Ishikawa (cell line): ENCODE measurements around the gene TMEM35B.

Experiments used
- EP300 ChIP-seq: IDR thresholded peaks from 2 replicates; pipeline ENCODE4 v1.6.1; 2012; ENCODE audit warnings: borderline replicate concordance
- MAX ChIP-seq: IDR thresholded peaks from 2 replicates; pipeline ENCODE4 v1.6.1; 2012
- RAD21 ChIP-seq: IDR thresholded peaks from 2 replicates; pipeline ENCODE4 v1.6.1; 2012; ENCODE audit warnings: low read depth
- REST ChIP-seq: IDR thresholded peaks from 2 replicates; pipeline ENCODE4 v1.6.1; 2012; ENCODE audit warnings: low read depth, mild to moderate bottlenecking
- TCF12 ChIP-seq: IDR thresholded peaks from 2 replicates; pipeline ENCODE4 v1.6.1; 2012; ENCODE audit warnings: low read depth
- USF1 ChIP-seq: IDR thresholded peaks from 2 replicates; pipeline ENCODE4 v1.6.1; 2012
- YY1 ChIP-seq: IDR thresholded peaks from 2 replicates; pipeline ENCODE4 v1.6.1; 2012; ENCODE audit warnings: low read depth

GRCh38 chr1:34984435-34984792 is 733 bp downstream of the TMEM35B start:
- TF ChIP-seq REST (no peak), MAX (no peak), TCF12 (no peak), EP300 (no peak), RAD21 (no peak), YY1 (no peak), USF1 (no peak)
